8988T (cell line): Measurements from ENCODE around the gene BOK.
"Not testable (repeated sequence)": the region's sequence is repeated elsewhere in the genome, so short reads cannot be mapped to it uniquely, and the experiment has no call there.

Experiments used
- DNase-seq: peaks from one replicate; pipeline ENCODE4 v3.0.0; 2011

Gene BOK

GRCh38 chr2:241559323-241560161, 997 bp downstream of the BOK start:
- peak; percentile 93 for DNase-seq

- DNase-seq, result no peak
Measured at GRCh38 chr2:241560162-241560882, 1.8 kb downstream of the BOK start.

DNA sequence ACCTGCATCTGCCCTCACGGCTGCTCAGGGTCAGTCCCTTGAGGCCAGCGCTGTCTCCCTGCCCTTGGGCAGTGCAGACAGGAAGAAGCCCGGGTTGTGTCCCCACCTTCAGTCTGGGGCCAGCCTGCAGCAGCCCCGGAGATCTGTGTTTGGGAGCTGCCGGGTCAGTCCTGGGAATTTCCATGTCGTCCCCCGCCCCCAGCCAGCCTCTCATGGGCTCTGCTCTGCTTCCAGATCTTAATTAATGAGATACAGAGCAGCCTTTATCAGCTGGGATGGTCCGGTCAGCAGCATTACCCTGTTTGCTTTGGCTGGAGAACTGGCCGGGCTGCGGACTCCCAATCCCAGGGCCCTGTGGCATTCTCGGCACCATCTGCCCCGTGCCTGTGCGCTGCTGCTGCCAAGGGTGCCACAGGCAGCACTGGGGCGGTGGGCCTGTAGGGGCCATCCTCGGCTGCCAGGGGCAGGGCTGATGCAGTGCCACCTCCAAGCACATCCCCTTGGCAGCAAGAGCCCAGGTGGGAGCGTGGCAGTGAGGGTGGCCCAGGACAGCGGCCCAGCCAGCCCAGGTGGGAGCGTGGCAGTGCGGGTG, 2.4 kb downstream of the BOK start:
- no peak for DNase-seq

GRCh38 chr2:241561832-241562231, 3.3 kb downstream of the BOK start:
- no peak for DNase-seq

DNA sequence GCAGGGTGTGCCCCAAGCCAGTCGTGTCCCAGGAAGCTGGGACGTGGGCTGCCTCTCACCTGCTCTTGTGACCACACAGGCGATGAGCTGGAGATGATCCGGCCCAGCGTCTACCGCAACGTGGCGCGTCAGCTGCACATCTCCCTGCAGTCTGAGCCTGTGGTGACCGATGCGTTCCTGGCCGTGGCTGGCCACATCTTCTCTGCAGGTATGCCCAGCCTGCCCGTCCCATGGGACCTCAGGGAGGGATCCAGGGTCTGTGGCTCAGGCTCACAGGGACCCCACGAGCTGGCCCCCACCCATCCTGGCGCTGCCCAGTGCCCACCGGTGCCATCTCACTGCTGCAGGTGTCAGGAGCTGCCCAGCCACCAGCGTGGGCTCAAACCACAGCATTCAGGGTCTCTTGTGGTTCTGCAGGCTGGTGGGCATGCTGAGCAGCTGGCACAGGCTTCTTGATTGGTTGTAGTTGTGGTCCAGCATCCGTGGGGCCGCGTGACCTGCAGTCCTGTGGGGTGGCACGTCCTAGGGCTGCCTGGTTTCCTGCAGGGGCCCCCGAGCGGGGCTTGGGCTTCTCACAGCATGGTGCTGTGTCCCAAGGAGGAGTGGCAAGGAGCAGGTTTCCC, 3.8 kb downstream of the BOK start:
- no peak for DNase-seq

DNA sequence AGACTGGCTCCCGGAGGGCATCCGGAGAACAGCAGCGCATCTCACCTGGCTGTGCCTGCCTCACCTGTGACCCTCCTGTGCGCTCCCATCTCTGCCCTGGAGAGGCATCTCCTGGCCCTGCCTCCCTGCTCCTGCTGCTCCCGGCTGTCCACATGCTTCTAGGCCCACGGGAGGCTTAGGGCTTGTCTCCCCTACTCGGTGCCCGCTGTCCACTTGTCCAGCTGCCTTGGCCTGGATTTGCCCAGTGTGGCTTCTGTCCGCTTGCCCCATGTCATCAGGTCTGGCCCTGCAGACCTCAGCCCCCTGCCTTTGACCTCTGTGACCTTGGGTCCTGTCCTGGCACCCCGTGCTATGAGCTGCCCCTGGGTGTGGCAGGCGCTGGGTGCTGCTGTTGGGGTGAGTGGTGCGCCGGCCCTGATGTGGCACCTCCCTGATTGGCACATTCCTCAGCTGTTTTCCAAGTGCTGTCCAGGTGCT, 4.5 kb downstream of the BOK start:
- no peak for DNase-seq

DNA sequence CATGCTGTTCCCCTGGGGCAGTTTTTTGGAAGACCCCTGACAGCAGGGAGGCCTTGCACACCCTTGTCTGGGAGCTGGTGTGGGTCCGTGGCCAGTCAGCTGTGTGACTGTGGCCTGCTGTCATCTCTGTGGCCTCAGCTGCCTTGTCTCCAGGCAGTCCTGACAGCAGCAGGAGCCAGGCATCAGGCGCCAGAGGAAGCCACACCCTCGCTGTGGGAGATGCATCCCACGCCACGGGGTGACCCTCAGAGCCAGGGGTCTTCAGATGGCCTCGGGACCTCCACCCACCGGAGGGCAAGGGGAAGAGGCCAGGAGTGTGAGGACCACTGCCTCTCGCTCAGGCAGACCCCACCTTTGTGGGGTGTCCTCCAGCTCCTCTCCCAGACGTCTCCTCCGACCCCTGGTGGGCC, 5.0 kb downstream of the BOK start:
- DNase-seq, result no peak

GRCh38 chr2:241563981-241564595, 5.5 kb downstream of the BOK start:
- no peak for DNase-seq

GRCh38 chr2:241564596-241565410, 6.3 kb downstream of the BOK start:
- no peak for DNase-seq

DNA sequence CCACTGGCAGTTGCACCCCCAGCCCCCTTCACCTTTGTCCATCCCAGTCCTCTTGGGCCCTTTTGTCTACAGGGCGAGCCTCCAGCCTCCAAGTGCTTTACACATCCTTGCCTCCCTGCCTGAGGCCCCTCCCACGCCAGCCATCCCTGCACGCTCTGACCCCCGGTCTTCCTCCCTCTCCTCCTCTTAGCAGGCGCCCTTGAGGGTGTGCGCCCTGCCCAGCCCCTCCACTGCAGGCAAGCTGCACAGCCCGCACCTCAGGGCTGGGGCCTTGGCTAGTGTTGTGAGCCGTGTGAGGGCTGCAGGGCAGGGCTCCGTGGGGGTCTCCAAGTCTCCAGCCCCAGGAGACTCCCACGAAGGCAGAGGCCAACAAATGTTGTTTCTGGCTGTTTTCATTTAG, 6.9 kb downstream of the BOK start:
- DNase-seq, result no peak

GRCh38 chr2:241566021-241566420, 7.5 kb downstream of the BOK start:
- not testable (repeated sequence) for DNase-seq

GRCh38 chr2:241566468-241566867, 7.9 kb downstream of the BOK start:
- no peak for DNase-seq

GRCh38 chr2:241567266-241567665, 8.7 kb downstream of the BOK start:
- DNase-seq, result not testable (repeated sequence)

DNA sequence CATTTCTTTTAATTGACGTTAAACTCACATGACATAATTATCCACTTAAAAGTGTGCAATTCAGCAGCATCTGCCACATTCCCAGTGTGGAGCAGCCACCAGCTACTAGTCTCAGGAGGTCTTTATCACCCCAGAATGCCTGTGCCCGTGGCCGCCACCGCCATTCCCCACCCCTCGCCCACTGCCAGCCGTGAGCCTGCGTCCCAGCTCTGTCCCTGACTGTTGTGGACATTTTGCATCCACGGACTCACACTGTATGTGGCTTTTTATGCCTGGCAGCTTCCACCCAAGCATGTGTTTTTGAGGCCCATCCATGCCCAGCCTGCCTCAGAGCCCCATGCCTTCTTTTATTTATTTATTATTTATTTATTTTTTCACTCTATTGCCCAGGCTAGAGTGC, 9.2 kb downstream of the BOK start:
- no peak for DNase-seq

DNA sequence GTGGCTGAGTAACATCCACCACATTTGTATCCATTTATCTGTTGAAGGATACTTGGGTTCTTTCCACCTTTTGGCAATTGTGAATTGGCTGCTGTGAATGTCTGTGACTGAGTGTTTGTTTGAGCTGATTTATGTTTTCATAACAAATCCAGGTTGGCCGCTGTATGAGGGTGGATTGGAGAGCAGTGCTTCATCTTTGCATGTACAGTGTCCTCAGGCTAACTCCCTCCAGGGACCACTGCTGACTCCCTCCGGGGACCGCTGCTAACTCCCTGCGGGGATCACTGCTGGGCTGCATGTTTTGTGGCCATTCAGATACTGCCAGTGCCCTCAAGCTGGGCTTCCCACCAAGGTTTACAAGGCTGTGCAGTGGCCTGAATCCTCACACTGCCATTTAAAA, 10.2 kb downstream of the BOK start:
- no peak for DNase-seq

DNA sequence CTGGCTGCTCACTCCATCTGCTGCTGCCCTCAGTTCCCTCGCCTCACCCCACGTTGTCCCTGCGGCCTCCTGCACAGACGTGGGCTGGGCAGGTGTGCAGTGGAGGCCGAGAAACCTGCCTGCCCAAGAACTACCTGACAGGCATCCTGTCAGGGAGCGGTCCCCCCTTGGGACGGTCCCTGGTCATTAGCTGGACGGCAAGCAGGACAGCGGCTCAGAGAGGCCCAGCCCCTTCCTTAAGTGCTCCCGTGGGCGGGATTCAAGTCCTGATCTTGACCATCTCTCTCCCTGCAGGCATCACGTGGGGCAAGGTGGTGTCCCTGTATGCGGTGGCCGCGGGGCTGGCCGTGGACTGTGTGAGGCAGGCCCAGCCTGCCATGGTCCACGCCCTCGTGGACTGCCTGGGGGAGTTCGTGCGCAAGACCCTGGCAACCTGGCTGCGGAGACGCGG, 11.3 kb downstream of the BOK start:
- no peak for DNase-seq

DNA sequence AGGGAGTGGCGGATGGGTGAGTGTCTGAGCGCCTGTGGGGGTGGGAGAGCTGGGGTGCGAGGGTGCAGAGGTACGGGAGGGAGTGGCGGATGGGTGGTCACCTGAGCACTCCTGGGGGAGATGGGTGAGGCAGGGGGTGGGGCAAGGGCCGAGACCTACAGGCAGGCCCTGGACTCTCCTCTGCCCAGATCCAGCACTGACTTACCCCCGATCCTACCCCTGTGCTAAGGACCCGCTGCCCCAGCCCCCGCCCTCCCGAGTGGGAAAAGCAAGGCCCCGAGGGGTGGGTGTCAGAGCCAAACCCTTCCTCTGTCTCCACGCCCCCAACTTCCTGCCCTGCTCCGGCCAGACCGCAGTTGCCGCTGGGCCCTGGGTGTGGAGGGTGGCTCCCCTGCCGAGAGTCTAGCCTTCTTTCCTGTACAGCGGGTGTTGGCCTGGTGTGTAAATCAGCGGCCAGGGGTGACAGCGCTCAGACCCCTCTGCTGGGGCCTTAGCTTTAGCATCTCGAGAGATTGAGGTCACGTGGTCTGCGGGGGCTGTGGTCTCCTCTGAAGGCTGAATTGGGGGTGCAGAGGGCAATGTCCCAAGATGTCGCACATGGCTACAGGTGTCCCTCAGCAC, 12.5 kb downstream of the BOK start:
- DNase-seq, result no peak

GRCh38 chr2:241571821-241572620, 13.5 kb downstream of the BOK start:
- no peak for DNase-seq

DNA sequence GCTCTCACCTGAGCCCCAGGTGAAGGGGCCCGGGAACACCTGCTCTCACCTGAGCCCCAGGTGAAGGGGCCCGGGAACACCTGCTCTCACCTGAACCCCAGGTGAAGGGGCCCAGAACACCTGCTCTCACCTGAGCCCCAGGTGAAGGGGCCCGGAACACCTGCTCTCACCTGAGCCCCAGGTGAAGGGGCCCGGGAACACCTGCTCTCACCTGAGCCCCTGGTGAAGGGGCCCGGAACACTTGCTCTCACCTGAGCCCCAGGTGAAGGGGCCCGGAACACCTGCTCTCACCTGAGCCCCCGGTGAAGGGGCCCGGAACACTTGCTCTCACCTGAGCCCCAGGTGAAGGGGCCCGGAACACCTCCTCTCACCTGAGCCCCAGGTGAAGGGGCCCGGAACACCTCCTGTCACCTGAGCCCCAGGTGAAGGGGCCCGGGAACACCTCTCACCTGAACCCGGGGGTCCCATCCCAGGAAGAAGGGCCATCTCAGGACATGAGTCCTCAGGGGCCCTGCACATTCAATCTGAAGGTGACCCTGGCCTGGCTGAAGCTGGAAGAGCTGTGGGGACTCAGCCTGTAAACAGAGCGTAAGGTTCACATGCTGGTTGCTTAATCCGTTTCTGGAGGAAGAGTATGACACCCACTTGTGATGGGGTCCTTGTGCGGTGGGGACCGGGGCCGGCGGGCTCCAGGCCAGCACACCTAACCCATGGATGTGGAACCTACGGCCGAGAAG, 14.5 kb downstream of the BOK start:
- DNase-seq, result not testable (repeated sequence)

DNA sequence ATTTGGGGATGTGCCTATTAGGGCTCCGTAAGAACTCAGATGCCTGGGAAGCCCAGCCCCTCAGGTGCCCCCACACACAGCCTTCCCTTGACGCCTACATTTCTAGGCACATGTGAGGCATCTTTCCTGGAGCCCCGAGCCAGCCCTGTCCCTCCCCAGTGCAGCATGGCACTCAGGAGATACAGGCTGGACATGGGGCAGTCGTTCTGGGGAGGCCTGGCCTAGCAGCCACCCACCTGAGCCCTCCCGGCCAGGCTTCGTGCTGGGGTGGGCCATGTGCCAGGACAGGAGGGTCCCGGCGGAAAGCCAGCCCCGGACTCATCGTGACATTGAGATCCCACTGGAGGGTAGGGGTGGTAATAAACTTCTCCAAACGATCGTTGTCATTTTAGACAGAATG, 15.2 kb downstream of the BOK start:
- no peak for DNase-seq
